ENCODE results near the gene CCDC57.

CCDC57 gene

DNA sequence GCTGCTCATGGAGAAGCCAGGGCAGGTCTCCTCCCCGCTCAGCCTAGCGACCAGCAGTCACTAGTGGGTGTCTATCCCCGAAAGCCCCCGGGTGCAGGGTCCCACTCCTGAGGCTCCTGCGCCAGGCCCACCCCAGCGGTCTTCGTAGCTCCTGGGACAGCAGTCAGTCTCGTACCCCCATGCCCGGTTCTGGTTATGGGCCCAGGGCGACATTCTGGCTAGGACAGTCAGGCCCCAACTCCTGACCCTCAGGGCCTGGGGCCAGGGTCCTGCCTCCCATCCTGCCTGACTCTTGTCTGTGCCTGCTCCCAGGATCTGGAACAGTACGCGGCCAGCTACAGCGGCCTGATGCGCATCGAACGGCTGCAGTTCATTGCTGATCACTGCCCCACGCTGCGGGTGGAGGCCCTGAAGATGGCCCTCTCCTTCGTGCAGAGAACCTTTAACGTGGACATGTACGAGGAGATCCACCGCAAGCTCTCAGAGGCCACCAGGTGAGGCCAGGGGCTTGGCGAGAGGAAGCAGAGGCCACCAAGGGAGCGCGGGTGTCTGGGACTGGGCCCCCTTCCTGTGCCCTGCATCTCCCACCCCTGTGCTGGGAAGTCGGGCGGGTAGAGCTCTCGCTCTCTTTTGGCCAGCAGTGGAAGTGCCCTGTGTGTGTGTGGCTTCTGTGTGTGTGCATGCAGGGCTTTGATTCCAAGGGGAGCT is 158.9 kb downstream of the CCDC57 start:
- Histone ChIP-seq H3K4me1 (peaks cover 59% of the 10 kb centered on the region), H3K4me3 (peak overlapping the region; percentile 98; the same call in 1 of the 2 replicates), H3K27ac (no peak overlapping the region), H3K27me3 (no peaks in the 10 kb centered on the region), H3K4me2 (peak overlapping the region; percentile 98; the same call in 1 of the 2 replicates), H3K9me3 (no peaks in the 10 kb centered on the region), H4K20me1 (peaks cover 67% of the 10 kb centered on the region), H3K9ac (peak overlapping the region; percentile 88; the same call in 1 of the 2 replicates), H3K36me3 (peaks cover 74% of the 10 kb centered on the region)
- no peak for TF ChIP-seq Cebpa-rat (IDR thresholded peaks at IDR 0.05)

DNA sequence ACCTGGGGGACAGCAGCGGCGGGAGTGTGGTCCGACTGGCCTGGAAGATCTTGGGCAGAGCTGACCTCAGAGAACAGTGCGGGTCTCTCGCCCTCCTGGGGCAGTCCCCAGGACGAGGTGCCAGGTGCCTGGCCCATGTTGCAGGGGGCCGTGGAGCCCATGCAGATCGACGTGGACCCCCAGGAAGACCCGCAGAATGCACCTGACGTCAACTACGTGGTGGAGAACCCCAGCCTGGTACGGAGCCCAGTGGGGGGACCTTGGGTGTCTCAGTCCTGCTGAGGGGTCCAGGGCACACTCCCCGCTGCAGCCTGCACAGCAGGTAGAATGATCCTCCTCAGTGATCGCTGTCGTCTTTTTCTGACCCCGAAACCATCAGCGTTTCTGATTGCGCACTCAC is 159.5 kb downstream of the CCDC57 start:
- TF ChIP-seq Cebpa-rat (IDR thresholded peaks at IDR 0.05) = no peak
- Histone ChIP-seq H3K4me2 (peak overlapping the region; percentile 98), H3K9me3 (no peaks in the 10 kb centered on the region), H3K4me3 (peak overlapping the region; percentile 98), H3K4me1 (peaks cover 55% of the 10 kb centered on the region), H3K9ac (peak overlapping the region; percentile 88), H3K27ac (no peak overlapping the region), H4K20me1 (peaks cover 61% of the 10 kb centered on the region), H3K27me3 (no peaks in the 10 kb centered on the region), H3K36me3 (peaks cover 74% of the 10 kb centered on the region)

GRCh38 chr17:82052638-82053059 is 160.0 kb downstream of the CCDC57 start:
- Histone ChIP-seq H3K36me3 (peaks cover 74% of the 10 kb centered on the region), H3K9me3 (no peaks in the 10 kb centered on the region), H3K4me1 (peaks cover 51% of the 10 kb centered on the region), H3K9ac (peak overlapping the region; percentile 88), H3K27ac (peak overlapping the region; percentile 78), H3K27me3 (no peaks in the 10 kb centered on the region), H3K4me2 (peak overlapping the region; percentile 98), H3K4me3 (peak overlapping the region; percentile 98), H4K20me1 (peaks cover 57% of the 10 kb centered on the region)
- no peak for TF ChIP-seq Cebpa-rat (IDR thresholded peaks at IDR 0.05)

DNA sequence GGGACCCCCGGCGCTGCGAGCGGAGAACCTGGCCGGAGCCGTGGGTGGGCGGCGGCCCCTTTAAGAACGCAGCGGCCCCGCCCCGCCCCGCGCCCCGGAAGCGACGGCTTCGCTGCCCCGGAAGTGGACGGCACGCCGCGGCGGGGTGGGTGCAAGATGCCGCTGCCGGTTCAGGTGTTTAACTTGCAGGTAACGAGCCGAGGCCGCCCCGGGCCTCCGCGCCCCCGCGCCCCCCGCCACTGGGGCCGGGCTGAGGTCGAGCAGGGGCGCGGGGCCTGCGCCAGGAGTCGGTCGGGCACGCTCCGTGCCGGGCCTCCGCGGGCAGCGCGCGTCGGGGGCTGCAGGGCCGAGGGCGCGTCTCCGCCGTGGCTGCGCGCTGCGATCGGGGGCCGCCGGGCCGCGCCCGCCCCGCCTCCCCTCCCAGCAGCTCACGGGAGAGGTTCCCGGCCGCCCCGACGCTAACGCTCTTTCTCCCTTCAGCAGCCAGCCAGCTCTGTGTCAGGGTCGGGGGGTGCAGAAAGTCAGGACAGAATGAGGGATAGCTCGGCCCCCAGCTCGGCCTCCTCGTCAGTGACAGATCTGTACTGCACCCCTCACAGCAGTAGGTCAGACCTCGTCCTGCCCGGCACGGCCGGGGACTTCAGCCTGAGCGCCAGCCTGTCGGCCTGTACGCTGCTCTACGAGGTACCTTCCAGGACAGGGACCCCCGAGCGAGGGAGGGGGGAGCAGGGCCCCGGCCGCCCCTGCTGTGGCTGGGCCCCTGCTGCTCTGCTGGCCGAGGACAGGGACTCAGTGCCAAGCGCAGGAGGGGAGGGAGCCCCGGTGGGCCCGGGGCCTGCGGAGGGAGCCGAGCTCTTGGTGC is 160.6 kb downstream of the CCDC57 start, which contains the start of the genes GPS1 and RFNG:
Gene GPS1 (plus strand): TSS at position 123 of the 862 bp plus-strand sequence. CDS start 34 bp downstream, at position 157.
Gene RFNG (minus strand): TSS at position 36 of the 862 bp plus-strand sequence. CDS start 45 bp downstream, outside the sequence.
- no peak for TF ChIP-seq Cebpa-rat (IDR thresholded peaks at IDR 0.05)
- Histone ChIP-seq H3K27me3 (no peaks in the 10 kb centered on the region), H4K20me1 (peaks cover 50% of the 10 kb centered on the region), H3K4me3 (peak within 1 kb of the TSS; percentile 98), H3K4me2 (peak within 1 kb of the TSS; percentile 98), H3K36me3 (peaks cover 74% of the 10 kb centered on the region), H3K27ac (peak within 1 kb of the TSS; percentile 78), H3K9me3 (no peaks in the 10 kb centered on the region), H3K9ac (peak within 1 kb of the TSS; percentile 88), H3K4me1 (peaks cover 45% of the 10 kb centered on the region)

Measured in BLaER1 (cell line).